Jurkat, Clone E6-1 (cell line): ENCODE measurements around the gene CHCHD10.

ENCODE experiments used
- DNase-seq: peaks from one replicate; pipeline ENCODE4 v3.0.0-alpha.2; 2011; ENCODE audit warnings: low read depth, low spot score
- H3K4me3 ChIP-seq: 2 replicates; pipeline ENCODE4 v1.5.1; 2011; ENCODE audit warnings: mild to moderate bottlenecking, low read length, control low read depth, moderate library complexity

CHCHD10 gene

GRCh38 chr22:23716811-23717801 lies 50.7 kb downstream of the CHCHD10 start:
- peak; percentile 88 for DNase-seq
- peak overlapping the region; percentile 79 for H3K4me3 ChIP-seq
